IPS DF 19.7 (cell line): ENCODE measurements around the gene CTIF.
A peak's percentile ranks its signal among the peaks of the same experiment; 100 is the strongest.
"Not testable (repeated sequence)": the region's sequence is repeated elsewhere in the genome, so short reads cannot be mapped to it uniquely, and the experiment has no call there.

Source experiments
- DNase-seq: peaks from one replicate; pipeline ENCODE4 v3.0.0-alpha.2; 2013; ENCODE audit warnings: low read depth, low spot score

CTIF gene

DNA sequence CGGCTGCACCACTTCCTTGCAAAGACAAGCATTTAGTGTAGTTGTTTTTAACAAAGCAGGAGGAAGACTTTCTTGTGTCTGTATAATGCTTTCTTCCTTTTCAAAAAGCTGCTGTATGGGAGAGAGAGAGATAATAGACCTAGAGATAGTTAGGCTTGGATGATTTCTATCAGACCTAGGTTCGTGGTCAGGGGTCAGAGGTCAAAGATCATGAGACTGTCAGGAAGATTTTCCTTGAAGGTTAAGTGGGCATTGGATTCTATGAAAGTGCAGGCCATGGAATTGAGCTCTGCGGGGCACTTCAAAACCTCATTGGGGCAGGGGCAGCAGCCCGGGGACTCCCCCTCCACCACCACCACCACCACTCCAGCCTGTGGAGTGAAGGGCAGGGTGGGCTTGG, 164.6 kb downstream of the CTIF start:
- DNase-seq: no peak

DNA sequence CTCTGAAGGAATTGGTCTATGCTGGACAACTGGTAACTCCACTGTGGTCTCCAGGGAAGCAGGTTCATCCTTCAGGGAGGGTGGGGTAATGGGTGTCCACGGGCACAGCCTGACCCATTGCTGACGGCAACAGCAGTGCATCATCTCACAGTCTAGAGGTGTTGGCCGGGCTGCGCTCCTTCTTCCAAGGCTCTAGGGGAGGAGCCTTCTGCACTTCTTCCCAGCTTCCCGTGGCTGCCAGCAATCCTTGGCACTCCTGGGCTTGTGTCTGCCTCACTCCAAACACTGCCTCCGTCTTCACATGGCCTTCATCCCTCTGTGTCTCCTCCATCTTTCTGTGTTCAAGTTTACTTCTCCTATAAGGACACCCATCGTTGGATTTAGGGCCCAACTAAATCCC, 166.2 kb downstream of the CTIF start:
- no peak for DNase-seq

DNA sequence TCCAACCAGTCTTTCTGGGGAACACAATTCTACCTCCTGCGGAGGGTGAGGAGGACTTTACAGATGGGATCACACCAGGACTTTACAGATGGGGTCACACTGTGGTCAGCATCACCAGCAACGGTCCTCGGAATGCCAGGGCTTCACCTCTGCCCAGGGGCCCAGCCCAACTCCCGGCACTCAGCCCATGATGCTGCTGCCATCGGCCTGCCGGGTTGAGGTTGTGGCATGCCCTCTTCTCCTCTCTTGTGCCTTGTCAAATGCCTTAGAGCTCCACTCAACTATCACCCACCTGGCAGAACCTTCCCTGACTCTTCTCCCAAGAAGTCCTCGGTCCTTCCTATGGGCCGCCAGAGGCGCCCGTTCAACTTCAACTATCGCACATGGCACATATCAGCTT, 166.7 kb downstream of the CTIF start:
- no peak for DNase-seq

DNA sequence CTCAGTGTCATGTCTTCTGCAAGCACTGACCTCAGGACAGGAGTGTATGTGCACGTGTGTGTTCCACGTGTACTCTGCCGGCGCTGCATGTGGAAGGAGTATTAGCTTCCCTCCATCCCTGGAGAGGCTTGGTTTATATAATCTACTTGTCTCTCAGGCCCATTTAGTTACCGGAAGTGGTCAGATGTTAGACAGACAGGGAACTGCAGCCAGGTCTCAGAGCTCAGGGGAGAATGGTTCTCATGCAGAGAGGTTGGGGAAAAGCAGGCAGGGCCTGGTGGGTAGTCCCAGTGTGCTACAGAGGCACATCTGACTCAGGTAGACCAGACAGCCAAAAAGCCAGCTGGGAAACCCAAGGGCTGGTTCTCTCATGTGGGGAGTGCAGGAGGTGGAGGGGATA, 167.9 kb downstream of the CTIF start:
- DNase-seq: no peak

DNA sequence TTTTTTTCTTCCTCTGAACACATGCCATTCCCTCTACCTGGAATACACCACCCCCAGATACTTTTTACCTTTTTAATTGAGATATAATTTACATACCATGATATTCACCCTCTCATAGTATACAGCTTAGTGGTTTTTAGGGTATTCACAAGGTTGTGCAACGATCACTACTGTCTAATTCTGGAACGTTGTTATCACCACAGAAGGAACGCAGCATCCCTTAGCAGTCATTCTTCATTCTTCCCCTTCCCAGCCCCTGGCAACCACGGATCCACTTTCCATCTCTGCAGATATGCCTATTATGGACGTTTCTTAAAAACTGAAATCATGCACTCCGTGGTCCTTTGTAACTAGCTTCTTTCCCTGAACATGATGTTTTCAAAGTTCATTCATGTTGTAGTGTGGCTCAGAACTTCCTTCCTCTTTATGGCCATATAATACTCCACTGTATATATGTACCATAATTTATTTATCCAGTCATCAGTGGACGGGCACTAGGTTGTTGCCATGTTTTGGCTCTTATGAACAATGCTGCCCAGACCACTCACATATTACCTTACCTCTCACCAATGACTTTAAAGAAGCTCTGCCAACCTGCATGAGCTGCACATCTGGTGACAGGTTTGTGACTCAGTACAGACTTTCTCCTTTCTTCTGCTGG, 168.9 kb downstream of the CTIF start:
- DNase-seq: no peak

DNA sequence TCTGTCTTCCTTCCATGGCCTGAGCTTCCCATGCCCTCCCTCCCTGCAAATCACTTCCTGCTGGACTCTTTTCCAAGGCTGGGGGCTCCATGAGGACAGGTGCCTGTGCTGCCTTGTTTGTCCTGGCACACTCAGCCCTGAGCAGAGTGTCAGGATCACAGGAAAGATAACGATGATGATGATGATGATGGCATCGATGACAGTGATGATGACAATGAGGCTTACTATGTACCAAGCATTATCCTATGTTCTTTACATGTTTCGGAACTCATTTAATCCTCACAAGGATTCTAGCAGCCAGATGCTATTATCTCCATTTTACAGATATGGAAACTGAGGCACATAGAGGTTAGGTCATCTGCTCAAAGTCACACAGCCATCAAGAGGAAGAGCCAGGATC, 170.0 kb downstream of the CTIF start:
- DNase-seq: no peak

DNA sequence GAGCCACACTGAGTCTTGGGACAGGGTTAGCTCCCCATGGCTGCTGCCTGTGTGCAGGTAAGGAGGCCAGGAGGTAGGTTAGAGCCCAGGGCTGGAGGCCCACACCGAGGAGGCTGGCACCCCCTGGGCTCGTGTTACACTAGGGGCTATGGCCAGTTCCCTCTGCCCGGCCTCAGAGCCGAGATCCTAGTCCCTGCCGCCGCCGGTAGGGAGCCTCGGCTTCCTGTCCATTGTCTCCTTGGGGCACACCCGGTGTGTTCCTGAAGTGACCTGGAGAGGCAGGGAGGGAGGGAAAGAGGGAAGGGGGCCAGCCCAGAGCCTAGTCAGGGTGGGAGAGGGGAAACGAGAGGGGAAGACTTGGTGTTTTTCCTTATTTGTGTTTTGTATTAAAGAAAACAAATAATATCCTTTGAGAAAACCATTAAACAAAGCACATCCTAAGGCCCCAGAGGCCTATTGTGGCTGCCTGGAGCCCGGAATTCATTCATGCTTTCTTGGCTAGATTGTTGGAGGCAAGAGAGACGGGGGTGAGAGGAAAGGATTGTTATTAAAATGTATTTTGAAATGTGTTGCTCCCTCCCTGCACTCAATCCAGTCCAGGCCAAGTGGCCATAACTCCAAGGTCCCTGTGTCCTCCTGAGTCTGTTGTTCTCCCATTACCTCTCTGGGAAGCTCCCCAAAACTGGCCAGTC, 170.7 kb downstream of the CTIF start:
- no peak for DNase-seq

DNA sequence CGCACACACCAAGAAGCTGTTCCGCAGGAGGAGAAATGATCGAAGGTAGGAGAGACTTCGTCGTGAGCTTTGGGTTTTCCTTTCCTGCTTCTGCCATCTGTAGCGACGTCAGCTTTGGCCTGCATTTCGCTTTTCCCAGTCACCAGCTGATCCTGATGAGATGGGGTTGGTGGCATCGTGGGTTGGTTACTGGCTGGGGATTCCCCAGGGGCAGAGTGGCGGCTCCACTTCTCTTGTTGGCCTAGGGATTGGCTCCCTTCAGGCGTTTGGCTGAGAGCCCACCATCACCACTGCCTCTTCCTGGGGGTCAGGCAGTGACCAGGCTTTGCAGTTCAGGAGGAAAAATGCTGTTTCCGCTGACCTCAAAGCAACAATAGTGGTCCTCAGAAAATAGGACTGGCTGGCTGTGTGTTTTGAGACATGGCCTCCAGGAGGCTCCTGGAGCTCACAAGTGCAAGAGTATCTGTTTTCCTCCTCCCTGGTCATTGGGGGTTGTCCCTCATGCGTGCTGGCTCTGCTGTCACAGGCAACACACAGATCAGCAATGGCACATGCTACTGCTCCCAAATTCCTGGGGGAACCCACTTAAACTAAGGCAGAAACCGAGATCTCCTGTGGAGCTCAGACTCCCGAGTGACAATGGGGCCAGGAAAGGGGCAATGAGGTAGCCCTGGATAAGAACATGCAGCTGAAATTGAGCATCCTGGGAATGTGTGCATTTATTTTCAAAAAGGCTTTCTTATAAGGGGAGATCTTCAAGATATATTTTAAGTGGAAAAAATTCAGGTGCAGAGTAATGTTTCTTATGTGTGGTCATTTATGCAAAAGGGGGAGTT, 173.0 kb downstream of the CTIF start:
- peak; percentile 38 for DNase-seq

DNA sequence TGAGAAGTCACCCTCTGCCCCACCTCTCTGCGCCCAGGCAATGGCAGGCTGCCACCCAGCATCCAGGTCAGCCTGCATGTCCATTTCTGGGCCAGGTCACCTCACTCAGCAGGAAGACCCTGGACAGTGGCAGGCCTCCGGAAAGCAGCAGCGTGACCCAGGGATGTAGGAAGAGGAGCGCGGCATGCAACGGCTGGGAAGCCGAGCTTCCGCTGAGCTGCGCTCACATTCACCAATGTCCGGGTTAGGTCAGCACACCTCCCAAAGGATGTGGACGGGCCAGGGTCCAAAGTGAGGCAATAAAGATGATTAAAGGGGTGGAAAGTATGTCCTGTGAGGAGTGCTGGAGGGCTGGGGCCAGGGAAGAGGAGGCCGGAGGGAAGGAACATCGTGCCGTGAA, 174.5 kb downstream of the CTIF start:
- DNase-seq: no peak

DNA sequence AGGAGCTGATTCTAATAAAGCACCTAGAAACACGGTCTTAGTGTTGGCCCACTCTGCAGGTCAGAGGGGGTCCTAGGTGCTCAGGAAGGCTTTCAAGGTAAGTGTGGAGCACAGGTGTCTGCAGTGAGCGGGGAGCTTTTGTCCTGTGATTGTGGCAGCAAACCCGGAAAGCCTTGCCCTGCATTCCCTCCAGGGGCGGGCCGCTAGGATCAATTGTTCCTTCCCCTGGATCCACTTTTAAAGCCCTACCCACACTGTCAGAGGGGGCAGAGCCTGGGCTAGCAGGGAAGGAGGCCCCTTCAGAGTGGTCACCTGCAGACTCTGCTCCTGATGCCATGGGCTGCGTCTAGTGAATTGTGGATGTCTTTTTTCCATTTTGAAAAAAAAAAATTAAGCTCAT, 176.0 kb downstream of the CTIF start:
- no peak for DNase-seq

DNA sequence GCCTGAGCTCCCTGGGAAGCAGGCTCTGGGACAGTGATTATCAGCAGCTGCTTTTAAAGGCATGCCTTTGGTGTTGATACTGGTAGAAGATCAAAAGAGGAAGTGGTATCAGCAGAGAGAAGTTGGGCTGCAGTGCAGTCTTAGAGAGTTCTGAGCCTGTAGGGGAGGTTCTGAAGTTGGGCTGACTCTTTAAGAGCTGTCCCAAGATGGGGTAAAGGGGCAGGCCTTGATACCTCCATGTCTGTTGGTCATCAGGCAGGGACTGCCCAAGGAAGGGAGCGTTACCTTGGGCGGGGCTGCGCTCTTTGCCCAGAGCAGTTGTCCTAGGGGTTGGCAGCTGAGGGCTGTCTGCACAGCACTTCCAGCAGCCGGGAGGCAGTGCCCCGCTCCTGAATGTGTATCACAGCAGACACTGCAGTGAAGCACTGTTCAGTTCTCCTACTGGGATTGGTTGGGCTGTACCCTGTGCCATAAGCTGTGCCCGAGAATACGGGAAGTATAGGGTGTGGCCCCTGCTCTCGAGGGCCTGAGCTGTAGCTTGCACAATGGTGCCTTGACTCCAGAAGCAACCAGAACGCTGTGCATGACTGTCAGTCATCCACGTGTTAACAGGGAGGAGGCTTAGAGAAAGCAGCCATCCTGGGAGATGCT, 177.0 kb downstream of the CTIF start:
- no peak for DNase-seq

DNA sequence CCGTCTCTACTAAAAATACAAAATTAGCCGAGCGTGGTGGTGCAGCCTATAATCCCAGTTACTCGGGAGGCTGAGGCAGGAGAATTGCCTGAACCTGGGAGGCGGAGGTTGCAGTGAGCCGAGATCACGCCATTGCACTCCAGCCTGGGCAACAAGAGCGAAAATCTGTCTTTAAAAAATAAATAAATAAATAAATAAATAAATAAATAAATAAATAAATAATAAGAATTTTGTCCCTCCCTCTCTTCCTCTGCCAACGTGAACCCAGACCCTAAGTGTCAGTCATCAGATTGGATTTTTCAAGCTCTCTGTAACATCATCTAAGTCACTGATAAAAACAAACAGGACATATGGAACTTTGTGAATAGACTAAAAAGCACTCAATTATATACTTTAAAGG, 178.4 kb downstream of the CTIF start:
- DNase-seq: not testable (repeated sequence)

DNA sequence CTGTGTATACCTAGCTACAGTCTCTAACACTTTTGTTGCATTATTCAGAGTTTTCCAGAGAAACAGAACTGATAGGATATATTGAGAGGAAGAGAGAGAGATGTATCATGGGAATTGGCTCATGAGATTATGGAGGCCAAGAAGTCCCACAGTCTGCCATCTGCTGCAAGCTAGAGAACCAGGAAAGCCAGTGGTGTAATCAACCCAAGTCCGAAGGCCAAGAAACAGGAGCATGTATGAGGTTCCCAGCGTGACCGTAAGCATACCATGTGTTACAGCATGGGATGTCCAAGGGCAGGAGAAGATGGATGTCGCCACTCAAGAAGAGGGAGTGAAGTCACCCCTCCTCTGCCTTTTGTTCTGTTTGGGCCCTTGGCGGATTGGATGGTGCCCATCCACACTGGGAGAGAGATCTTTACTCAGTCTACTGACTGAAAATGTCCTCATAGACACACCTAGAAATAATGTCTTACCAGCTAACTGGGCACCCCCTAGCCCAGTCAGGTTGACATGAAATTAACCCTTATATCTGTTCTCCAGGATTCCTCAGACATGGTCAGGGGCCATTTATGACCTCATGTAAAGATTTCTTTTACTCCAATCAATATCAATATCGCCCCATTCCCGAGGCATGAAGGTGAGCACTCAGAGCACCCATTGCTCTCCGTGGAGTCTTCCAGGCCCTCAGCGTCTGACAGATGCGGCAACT, 179.6 kb downstream of the CTIF start:
- DNase-seq: no peak

DNA sequence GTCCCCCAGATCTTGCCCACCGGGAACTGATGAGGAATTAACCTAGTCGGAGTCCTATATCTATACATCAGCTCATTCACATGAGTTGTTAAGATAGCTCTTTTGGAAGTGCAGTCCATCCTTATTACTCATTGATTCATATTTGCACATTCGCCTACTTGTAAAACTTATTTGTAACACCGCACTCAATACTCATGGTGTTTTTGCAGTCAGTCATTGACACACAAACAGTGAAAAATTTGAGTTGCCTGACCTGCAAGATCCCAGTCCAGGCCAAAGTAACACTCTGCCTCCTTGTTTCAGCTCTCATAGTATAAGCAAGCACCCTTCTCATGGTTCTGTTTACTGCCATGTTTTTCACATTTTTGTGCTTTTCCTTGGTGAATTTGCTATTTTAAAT, 180.6 kb downstream of the CTIF start:
- no peak for DNase-seq

DNA sequence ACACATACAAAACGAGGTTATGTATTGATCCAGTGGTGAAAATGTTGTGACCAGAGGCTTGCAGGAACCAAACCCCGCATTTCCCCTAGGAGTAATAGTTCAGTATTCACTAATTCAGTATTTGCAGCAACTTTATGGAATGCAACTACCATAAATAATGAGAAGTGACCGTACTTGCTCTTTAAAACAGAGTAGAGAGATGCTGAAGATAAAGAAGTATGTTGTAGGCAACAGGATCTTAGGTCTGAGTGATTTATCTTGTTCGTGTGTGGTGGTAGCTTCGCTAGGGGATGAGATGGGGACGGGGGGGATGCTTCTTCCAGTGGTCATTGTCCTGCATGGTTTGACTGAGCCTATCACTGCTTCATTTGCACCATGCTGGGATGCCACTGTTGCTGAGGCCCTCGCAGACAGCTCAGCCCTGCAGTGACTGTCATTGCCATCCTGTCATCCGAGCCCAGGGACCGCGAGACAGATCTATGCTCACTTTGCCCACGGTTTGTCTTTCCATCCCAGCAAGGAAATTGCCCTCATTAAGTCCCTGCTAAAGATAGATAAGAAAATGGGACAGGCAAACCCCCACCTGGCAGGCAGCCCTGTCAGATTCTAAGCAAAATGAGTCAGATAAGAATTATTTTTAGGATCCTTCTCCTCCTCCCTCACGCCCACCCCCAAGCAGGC, 181.3 kb downstream of the CTIF start:
- no peak for DNase-seq

DNA sequence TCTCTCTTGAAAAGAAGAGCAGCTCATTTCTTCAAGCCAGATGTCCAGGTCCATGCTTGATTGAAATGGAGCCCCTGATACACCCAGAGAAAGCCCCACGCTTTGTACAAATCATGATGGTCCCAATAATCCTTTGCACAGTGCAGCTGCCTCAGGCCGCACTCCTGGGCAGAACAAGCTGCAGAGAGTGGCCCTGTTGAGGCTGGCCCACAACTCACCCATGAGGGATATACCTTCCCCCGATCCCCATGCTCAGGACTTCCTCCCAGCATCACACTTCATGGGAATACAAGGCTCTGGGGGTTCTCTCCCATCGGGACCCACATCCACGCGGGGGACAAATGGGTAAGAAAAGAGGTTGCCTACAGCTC, 181.8 kb downstream of the CTIF start:
- no peak for DNase-seq

DNA sequence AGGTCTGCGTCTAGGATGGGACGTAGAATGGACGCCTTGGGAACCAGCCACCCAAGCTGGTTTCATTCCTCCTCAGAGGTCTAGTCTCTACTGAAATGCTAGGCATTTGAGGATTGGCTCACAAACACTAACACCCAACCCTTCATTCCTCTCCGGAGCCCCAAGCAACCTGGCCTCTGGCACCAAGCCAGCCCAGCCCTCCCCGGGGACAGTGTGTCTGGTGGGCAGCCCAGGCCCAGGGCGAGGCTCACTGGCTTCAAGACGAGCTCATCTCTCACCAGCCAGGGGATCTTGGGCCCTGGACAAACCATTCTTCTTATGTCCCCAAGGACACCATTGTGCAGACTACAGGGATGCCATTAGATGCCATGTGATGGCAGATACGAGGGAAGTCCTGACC, 182.5 kb downstream of the CTIF start:
- no peak for DNase-seq

DNA sequence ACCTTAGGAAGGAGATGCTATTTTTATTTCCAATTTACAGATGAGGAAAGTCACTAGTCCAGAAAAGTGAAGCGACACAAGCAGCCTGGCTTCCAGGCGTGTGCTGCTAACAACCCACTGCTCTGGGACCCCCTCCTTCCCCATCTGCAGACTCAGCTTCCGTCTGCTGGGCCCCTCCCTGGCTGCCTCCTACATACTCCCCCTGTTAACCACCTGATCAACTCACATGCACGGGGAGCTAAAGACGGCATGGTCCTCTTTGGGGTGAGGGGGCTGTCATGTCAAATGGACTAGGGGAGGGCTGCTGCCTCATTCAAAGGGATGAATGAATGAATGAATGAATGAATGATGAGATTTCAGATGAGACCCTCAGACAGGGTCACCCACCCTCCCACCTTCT, 184.2 kb downstream of the CTIF start:
- DNase-seq: no peak

DNA sequence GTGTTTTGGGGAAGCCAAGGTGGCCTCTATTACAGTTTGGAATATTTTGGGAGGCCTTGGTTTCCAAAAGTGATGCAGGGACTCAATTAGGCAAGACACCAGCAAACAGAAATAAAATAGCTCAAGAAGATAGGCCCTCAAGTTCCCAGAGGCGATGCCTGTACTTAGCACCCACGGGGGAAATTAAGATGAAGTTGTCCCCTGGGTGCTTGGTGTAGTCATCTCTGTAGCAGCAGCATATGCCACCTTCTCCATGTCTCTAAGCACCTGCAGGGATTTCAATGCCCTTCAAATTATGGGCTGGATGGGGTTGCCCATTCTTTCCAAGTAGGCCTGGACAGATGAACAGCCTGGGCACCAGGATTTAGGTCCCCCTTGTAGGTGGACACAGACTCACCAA, 185.0 kb downstream of the CTIF start:
- DNase-seq: no peak

DNA sequence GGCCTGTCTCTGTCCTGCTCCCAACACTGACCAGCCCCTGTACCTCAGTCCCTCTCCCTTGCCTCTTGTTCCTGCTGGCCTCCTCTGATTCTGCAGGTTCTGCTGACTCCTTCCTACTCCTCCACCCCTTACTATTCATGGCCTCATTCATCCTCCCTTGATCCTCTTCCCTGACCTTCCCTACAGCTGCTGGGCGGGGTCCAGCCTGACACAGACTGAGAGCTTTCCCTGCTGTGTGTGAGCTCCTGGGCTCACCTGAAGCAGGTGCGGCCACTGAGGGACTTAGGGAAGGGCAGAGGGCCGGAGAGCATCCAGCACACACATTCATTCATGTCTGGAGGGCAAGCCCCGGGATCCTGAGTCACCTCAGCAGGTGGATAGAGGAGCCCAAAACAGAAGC, 185.6 kb downstream of the CTIF start:
- DNase-seq: no peak

DNA sequence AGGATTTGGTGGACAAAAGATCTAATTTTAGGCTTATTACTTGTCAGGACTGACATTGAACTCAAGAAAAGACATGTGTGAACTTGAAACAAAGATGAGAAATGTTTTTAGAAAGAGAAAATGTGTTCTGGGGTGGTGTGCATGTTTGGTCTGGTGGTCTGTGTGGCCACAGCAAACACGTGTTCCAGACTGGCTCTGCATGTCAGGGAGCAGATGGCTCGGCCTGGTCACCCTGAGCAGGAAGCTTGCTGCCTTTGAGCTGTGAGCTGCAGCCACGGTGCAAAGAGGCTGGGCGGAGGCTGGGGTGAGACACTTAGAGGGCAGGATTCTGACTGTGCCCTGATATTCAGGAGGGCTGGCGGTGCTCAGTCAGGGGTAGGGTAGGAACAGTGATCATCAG, 186.1 kb downstream of the CTIF start:
- DNase-seq: no peak
